ENCODE data around the gene ADIPOR2. TPM values are rescaled to one million over a fixed set of nuclear protein-coding genes. Genes with fewer than 3 reads are reported as not detected.

Gene ADIPOR2
- total and polyA plus RNA-seq, 2 of the 4 experiments (the other 2 are of a cell fraction) = 20.0 to 24.9 TPM

DNA sequence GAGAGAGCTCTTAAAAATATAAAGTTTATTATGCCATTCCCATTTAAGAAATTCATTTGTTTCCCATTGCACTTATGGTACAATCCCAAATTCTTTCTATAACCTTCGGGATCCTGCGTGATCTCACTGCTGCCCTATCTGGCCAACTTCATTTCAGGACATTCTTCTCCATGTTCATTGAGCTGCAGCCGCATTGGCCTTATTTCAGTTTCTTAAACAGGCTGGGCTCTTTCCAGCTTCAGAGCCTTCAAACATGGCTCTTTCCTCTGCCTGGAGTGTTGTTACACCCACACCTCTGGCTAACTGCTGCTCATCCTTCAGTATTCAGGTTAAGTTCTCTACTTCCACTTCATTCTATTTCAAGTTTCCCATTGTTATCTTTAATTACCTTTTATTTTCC, 71.0 kb downstream of the ADIPOR2 start:
- intact Hi-C loops (cut with micrococcal nuclease) (no loop called here), in situ Hi-C loops (cut with MboI; ENCODE audit: low sequenced_read_pairs) (no loop called here), dilution Hi-C loops (cut with HindIII; ENCODE audit: low sequenced_read_pairs, unreplicated experiment) (no loop called here)
- no peaks in the 10 kb centered on the region for H3K27me3 ChIP-seq (ENCODE audit: control insufficient read depth, insufficient read depth, low read length)
- no peak overlapping the region for H2AK9ac ChIP-seq (replicated peaks; ENCODE audit: low read depth, low read length, poor library complexity)
- H3K18ac ChIP-seq (ENCODE audit: low read depth, low read length) = no peak overlapping the region
- H3K79me1 ChIP-seq (ENCODE audit: low read depth in 1 of 2, low read length in 2 of 2) = peaks cover 18 to 41% of the 10 kb centered on the region in 2 experiments
- H2AK5ac ChIP-seq (ENCODE audit: low read depth, low read length) = no peak overlapping the region
- no peak overlapping the region for H4K91ac ChIP-seq (ENCODE audit: insufficient read depth, low read depth, low read length)
- H4K8ac ChIP-seq (ENCODE audit: low read depth in 2 of 2, low read length in 2 of 2) = no peak overlapping the region
- no peaks in the 10 kb centered on the region for H3K9me3 ChIP-seq (ENCODE audit: control insufficient read depth, insufficient read depth, low read length)
- H3K23ac ChIP-seq (ENCODE audit: low read depth, low read length) = no peak overlapping the region
- peaks cover 2% of the 10 kb centered on the region; the same call in 1 of the 2 replicates for H3K4me1 ChIP-seq (ENCODE audit: control insufficient read depth, insufficient read depth, low read length)
- no peak overlapping the region for H3K4me2 ChIP-seq (ENCODE audit: low read depth, low read length)
- TF ChIP-seq RFX5 (IDR thresholded peaks at IDR 0.05; ENCODE audit: low read depth, low read length) (no peak), RCOR1 (IDR thresholded peaks at IDR 0.05; ENCODE audit: insufficient replicate concordance, low read length) (no peak), CHD1 (IDR thresholded peaks at IDR 0.05; ENCODE audit: low read depth, low read length) (no peak), POLR2A (IDR thresholded peaks at IDR 0.05; ENCODE audit: low read depth, low read length) (no peak), MXI1 (IDR thresholded peaks at IDR 0.05; ENCODE audit: borderline replicate concordance, low read depth, low read length) (no peak)
- TF ChIP-seq, protein P1, sequence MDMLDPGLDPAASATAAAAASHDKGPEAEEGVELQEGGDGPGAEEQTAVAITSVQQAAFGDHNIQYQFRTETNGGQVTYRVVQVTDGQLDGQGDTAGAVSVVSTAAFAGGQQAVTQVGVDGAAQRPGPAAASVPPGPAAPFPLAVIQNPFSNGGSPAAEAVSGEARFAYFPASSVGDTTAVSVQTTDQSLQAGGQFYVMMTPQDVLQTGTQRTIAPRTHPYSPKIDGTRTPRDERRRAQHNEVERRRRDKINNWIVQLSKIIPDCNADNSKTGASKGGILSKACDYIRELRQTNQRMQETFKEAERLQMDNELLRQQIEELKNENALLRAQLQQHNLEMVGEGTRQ (IDR thresholded peaks at IDR 0.05; ENCODE audit: low read depth, low read length) = no peak
- no peak overlapping the region for H3K14ac ChIP-seq (replicated peaks; ENCODE audit: low read depth, low read length)
- H3K9me1 ChIP-seq (ENCODE audit: insufficient read depth, low read length) = peaks cover 9% of the 10 kb centered on the region
- H3K9ac ChIP-seq (ENCODE audit: low read depth, low read length) = no peak overlapping the region
- ChIA-PET POLR2A (ENCODE audit: unreplicated experiment) (no interaction called here), CTCF (no interaction called here)
- no TSS peak for BruUV-seq (replicated peaks)
- no peak overlapping the region for H2BK5ac ChIP-seq (ENCODE audit: low read depth, low read length, poor library complexity, severe bottlenecking)
- no peak overlapping the region for H4K5ac ChIP-seq (ENCODE audit: low read depth, low read length)
- H2BK15ac ChIP-seq (ENCODE audit: low read depth, low read length) = no peak overlapping the region
- H3K56ac ChIP-seq (ENCODE audit: extremely low read depth, insufficient read depth, low read length) = no peak overlapping the region
- H2AFZ ChIP-seq (replicated peaks; ENCODE audit: low read length, poor library complexity) = no peak overlapping the region
- ATAC-seq (ENCODE audit: low read depth) = no peak
- no peak overlapping the region for H3K4me3 ChIP-seq (ENCODE audit: insufficient read depth, low read depth, low read length)
- DNase-seq = no peak
- WGBS, 2 experiments (ENCODE audit: extremely low coverage in 2 of 2, insufficient read length in 1 of 2) = 100% methylated on average over 3 of the region's 3 CpGs; no CpG with 5 or more reads in 1 of the 2 experiments
- H2BK20ac ChIP-seq (ENCODE audit: low read depth, low read length) = no peak overlapping the region
- no peak overlapping the region for H3K27ac ChIP-seq (ENCODE audit: insufficient read depth, low read length)
- no peak overlapping the region for H2BK120ac ChIP-seq (ENCODE audit: low read depth, low read length)
- no peak overlapping the region for H3K4ac ChIP-seq (ENCODE audit: low read depth, low read length)
- H4K20me1 ChIP-seq (ENCODE audit: insufficient read depth, low read length) = no peaks in the 10 kb centered on the region
- H3K36me3 ChIP-seq (ENCODE audit: control insufficient read depth, insufficient read depth, low read length) = peaks cover 3% of the 10 kb centered on the region; the same call in 1 of the 2 replicates
